Muscle layer of colon (tissue), 2 donors: ENCODE measurements around the gene MRPL34.
A peak's percentile ranks its signal among the peaks of the same experiment; 100 is the strongest.
"Not testable (repeated sequence)": the region's sequence is repeated elsewhere in the genome, so short reads cannot be mapped to it uniquely, and the experiment has no call there.

Experiments used
- H3K27ac ChIP-seq: one replicate; pipeline ENCODE4 v1.7.0; 2013; ENCODE audit warnings: low read depth, mild to moderate bottlenecking, low read length, moderate library complexity
- H3K27me3 ChIP-seq, 2 donors: one replicate each; pipeline ENCODE4 v1.7.0; 2013; ENCODE audit warnings: low read length in 2 of 2, mild to moderate bottlenecking in 2 of 2; ENCODE audit not compliant: insufficient read depth in 2 of 2, control insufficient read depth in 1 of 2
- H3K36me3 ChIP-seq: one replicate; pipeline ENCODE4 v1.7.0; 2013; ENCODE audit warnings: mild to moderate bottlenecking, low read length; ENCODE audit not compliant: insufficient read depth
- H3K4me1 ChIP-seq: one replicate; pipeline ENCODE4 v1.7.0; 2013; ENCODE audit warnings: mild to moderate bottlenecking, low read length; ENCODE audit not compliant: insufficient read depth
- H3K4me3 ChIP-seq, 2 donors: one replicate each; pipeline ENCODE4 v1.7.0; 2013; ENCODE audit warnings: low read length in 2 of 2, low read depth in 1 of 2, mild to moderate bottlenecking in 1 of 2, moderate library complexity in 1 of 2
- H3K9ac ChIP-seq: one replicate; pipeline ENCODE4 v1.7.0; 2013; ENCODE audit warnings: low read length
- H3K9me3 ChIP-seq: one replicate; pipeline ENCODE4 v1.7.0; 2013; ENCODE audit warnings: mild to moderate bottlenecking, low read length
- donor health status: abdominal sarcoma.
- donor health status: Adenocarcinoma of cecum.

The MRPL34 gene

GRCh38 chr19:17286752-17287151 is 18.9 kb upstream of the MRPL34 start:
- H3K36me3 ChIP-seq = no peaks in the 10 kb centered on the region
- H3K27ac ChIP-seq = no peak overlapping the region
- no peaks in the 10 kb centered on the region for H3K9me3 ChIP-seq
- H3K27me3 ChIP-seq = peaks cover 0 to 8% of the 10 kb centered on the region in 2 donors
- H3K4me1 ChIP-seq = peaks cover 5% of the 10 kb centered on the region
- no peak overlapping the region for H3K4me3 ChIP-seq
- H3K9ac ChIP-seq = no peak overlapping the region

GRCh38 chr19:17289489-17289888 is 16.2 kb upstream of the MRPL34 start:
- no peak overlapping the region for H3K4me3 ChIP-seq
- no peaks in the 10 kb centered on the region for H3K4me1 ChIP-seq
- no peaks in the 10 kb centered on the region for H3K9me3 ChIP-seq
- no peaks in the 10 kb centered on the region for H3K36me3 ChIP-seq
- H3K27ac ChIP-seq = no peak overlapping the region
- H3K9ac ChIP-seq = no peak overlapping the region
- no peaks in the 10 kb centered on the region for H3K27me3 ChIP-seq

GRCh38 chr19:17292301-17293074 is 13.2 kb upstream of the MRPL34 start:
- peak overlapping the region; percentile 50 to 52 for H3K4me3 ChIP-seq

GRCh38 chr19:17293605-17294004 is 12.1 kb upstream of the MRPL34 start:
- no peaks in the 10 kb centered on the region for H3K4me1 ChIP-seq
- H3K27me3 ChIP-seq = no peaks in the 10 kb centered on the region
- no peak overlapping the region for H3K27ac ChIP-seq
- peaks cover 5% of the 10 kb centered on the region for H3K36me3 ChIP-seq
- no peak overlapping the region for H3K4me3 ChIP-seq
- H3K9me3 ChIP-seq = no peaks in the 10 kb centered on the region
- H3K9ac ChIP-seq = no peak overlapping the region

More at GRCh38 chr19:17292301-17293074, 13.2 kb upstream of the MRPL34 start:
- Histone ChIP-seq H3K9me3 (no peaks in the 10 kb centered on the region), H3K27me3 (no peaks in the 10 kb centered on the region), H3K36me3 (no peaks in the 10 kb centered on the region), H3K9ac (no peak overlapping the region), H3K4me1 (no peaks in the 10 kb centered on the region), H3K27ac (peak overlapping the region; percentile 42)

- Histone ChIP-seq H3K27ac (no peak overlapping the region), H3K36me3 (peaks cover 8% of the 10 kb centered on the region), H3K9ac (no peak overlapping the region), H3K4me3 (no peak overlapping the region), H3K27me3 (no peaks in the 10 kb centered on the region), H3K9me3 (no peaks in the 10 kb centered on the region), H3K4me1 (no peaks in the 10 kb centered on the region)
Observed at GRCh38 chr19:17294051-17294891, 11.4 kb upstream of the MRPL34 start.

DNA sequence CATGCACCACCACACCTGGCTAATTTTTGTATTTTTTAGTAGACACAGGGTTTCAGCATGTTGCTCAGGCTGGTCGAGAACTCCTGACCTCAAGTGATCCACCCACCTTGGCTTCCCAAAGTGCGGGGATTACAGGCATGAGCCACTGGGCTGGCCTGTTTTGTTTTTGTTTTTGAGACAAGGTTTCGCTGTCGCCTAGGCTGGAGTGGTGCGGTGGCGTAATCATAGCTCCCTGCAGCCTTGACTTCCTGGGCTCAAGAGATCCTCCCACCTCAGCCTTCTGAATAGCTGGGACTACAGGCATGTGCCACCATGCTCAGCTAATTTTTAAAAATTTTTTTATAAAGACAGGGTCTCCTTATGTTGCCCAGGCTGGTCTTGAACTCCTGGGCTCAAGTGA is 10.1 kb upstream of the MRPL34 start:
- not testable (repeated sequence) for H3K27me3 ChIP-seq, H3K27ac ChIP-seq, H3K9ac ChIP-seq, H3K4me3 ChIP-seq, H3K4me1 ChIP-seq, H3K36me3 ChIP-seq, H3K9me3 ChIP-seq

DNA sequence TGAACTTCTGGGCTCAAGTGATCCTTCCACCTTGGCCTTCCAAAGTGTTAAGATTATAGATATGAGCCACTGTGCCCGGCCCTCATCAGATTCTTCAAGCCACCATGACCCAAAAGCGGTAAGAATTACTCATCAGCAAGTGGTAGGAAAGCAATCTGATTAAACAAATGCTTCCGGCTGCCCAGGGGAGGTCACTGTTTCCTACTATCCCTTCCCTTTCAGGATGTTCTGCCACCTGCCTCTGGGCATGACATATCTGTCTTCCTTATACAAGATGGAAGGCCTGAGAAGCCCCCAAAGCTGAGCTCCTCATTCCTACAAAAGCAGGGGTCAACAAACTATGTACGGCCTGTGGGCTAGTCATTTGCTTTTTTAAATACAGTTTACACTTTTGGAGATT is 9.4 kb upstream of the MRPL34 start:
- Histone ChIP-seq H3K36me3 (peaks cover 8% of the 10 kb centered on the region), H3K9ac (no peak overlapping the region), H3K27me3 (no peaks in the 10 kb centered on the region), H3K4me3 (no peak overlapping the region), H3K27ac (no peak overlapping the region), H3K9me3 (no peaks in the 10 kb centered on the region), H3K4me1 (no peaks in the 10 kb centered on the region)

- no peak overlapping the region for H3K9ac ChIP-seq
- no peak overlapping the region for H3K4me3 ChIP-seq
- peaks cover 8% of the 10 kb centered on the region for H3K36me3 ChIP-seq
- peaks cover 2% of the 10 kb centered on the region for H3K4me1 ChIP-seq
- no peaks in the 10 kb centered on the region for H3K27me3 ChIP-seq
- no peaks in the 10 kb centered on the region for H3K9me3 ChIP-seq
- no peak overlapping the region for H3K27ac ChIP-seq
Observed at GRCh38 chr19:17296976-17297375, 8.7 kb upstream of the MRPL34 start.

- H3K9ac ChIP-seq = no peak overlapping the region
- peaks cover 28% of the 10 kb centered on the region for H3K4me1 ChIP-seq
- H3K9me3 ChIP-seq = no peaks in the 10 kb centered on the region
- H3K4me3 ChIP-seq = no peak overlapping the region
- H3K27me3 ChIP-seq = no peaks in the 10 kb centered on the region
- peaks cover 8% of the 10 kb centered on the region for H3K36me3 ChIP-seq
- H3K27ac ChIP-seq = no peak overlapping the region
Observed at GRCh38 chr19:17300992-17301619, 4.6 kb upstream of the MRPL34 start.

DNA sequence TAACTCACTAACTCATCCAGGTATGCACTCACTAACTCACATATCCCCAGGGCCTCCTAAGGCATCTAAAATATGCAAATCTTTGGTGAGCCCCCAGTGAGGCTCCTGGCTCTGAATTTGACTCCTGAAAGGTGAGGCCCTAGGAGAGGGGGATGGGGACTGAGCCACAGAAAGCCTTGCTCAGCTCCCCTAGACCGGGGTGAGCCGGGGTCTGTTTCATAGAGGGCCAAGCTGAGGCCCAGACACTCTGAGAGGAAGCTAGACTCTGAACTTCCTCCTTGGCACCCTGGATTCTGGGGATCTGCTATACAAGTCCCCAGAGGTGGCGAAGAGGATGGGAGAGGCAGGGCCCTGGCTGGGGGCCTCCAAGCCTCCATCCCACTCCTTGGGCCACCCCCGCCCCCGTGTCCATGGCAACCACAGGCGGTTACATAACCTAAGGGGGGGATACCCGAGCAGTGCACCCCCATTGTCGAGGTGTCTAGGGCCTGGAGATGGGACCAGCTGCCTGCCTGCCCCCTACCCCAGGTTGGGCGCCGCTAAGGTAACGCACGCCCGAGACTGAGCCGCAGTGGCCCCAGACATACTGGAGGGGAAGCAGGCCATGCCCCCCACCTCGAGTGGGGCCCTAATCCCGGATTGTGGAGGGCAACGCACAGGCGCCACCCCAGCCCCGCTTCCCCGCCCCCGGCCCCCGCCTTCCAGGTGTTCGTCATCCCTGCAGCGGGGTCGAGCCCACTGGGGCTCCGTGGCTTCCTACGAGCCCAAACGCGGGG is 3.1 kb upstream of the MRPL34 start:
- H3K9ac ChIP-seq = peak overlapping the region; percentile 65
- H3K27me3 ChIP-seq = no peaks in the 10 kb centered on the region
- peaks cover 8% of the 10 kb centered on the region for H3K36me3 ChIP-seq
- no peaks in the 10 kb centered on the region for H3K9me3 ChIP-seq
- peak overlapping the region; percentile 70 to 96 for H3K4me3 ChIP-seq
- peaks cover 36% of the 10 kb centered on the region for H3K4me1 ChIP-seq
- peak overlapping the region; percentile 93 for H3K27ac ChIP-seq
